HG03196 (cell line): ENCODE results near the gene SEMA4F.

Experiments used
- ATAC-seq: cut with Tn5 transposase; IDR thresholded peaks from one replicate; pipeline ENCODE4 v1.9.1; 2021; ENCODE audit not compliant: unreplicated experiment

The SEMA4F gene

DNA sequence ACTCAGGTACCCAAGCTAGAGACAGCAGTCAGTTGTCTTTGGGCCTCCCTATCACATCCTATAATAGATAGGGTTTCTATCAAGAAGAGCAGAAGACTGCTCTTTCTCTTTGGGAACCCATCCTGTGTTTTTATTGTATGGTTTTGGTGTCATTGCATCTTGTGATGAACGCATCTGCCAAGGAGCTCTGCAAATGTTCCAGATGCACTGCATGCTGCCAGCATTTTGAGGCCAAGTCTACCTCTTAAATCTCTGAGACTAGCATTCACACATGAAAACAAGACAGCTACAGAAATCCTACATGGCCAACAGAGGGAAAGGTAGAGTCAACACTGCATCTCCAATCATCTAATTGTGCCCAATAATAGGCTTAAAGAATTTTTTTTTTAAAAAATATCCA lies 14.0 kb downstream of the SEMA4F start:
- no peak for ATAC-seq

- ATAC-seq, result no peak
Observed at GRCh38 chr2:74670263-74670662, 16.2 kb downstream of the SEMA4F start.

DNA sequence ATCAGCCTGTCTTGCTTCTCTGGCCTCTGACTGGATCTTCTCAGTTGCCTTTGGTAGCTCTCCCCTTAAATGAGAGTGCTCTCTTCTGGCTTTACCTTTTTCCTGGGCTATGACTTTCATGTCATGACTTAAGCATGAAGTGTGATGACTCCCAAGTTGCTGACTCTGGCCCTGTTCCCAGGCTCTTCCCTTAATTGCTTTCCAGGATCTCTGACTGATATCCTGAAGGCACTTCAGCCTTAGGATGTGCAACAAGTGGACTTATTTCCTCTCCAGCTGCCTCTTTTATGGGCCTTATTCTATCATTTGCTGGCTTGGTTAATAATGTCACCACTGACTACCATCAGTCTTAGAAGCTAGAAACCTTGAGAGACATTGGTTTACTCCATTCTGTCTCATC lies 17.4 kb downstream of the SEMA4F start:
- no peak for ATAC-seq

GRCh38 chr2:74673826-74674528 lies 19.9 kb downstream of the SEMA4F start:
- ATAC-seq, result no peak

DNA sequence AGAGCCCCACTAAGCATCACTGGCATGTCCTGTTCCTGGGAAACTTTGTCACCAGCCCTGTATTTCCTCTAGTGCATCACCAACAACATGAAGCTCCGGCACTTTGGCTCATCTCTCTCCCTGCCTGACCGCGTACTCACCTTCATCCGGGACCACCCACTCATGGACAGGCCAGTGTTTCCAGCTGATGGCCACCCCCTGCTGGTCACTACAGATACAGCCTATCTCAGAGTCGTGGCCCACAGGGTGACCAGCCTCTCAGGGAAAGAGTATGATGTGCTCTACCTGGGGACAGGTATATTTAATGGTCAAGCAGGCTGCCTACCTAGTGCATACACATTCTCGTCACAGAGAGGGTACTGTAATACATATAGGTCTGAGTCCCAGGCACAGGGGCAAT lies 21.0 kb downstream of the SEMA4F start:
- no peak for ATAC-seq

- ATAC-seq, result no peak
Observed at GRCh38 chr2:74676331-74676730, 22.3 kb downstream of the SEMA4F start.

DNA sequence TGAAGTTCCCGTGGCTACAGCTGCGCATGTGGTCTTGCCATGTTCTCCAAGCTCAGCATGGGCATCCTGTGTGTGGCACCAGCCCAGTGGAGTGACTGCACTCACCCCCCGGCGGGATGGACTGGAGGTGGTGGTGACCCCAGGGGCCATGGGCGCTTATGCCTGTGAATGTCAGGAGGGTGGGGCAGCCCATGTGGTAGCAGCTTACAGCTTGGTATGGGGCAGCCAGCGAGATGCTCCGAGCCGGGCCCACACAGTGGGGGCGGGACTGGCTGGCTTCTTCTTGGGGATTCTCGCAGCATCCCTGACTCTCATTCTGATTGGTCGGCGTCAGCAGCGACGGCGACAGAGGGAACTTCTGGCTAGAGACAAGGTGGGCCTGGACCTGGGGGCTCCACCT lies 25.6 kb downstream of the SEMA4F start:
- no peak for ATAC-seq

GRCh38 chr2:74682501-74682900 lies 28.5 kb downstream of the SEMA4F start:
- ATAC-seq, result no peak

- ATAC-seq, result no peak
Observed at GRCh38 chr2:74685408-74685807, 31.4 kb downstream of the SEMA4F start.

- no peak for ATAC-seq
Observed at GRCh38 chr2:74688881-74689280, 34.8 kb downstream of the SEMA4F start.

DNA sequence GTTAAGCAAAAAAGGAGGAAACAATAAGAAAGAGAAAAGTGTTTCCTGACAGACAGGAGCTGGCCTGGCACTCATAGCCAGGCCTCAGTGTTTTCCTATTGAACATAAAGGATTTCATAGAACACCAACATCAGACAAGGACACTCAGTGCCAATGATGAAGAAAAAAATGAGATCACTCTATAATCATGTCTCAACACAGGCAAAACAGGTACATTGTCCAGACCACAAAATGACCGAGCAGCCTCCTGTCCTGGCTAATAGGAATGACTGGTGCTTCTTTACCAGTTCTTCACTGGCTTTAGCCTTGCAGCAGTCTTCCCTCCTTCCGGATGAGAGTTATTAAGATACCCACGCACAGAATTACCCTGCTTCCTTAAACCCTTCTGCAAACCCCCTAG lies 35.6 kb downstream of the SEMA4F start:
- ATAC-seq, result no peak

- no peak for ATAC-seq
Observed at GRCh38 chr2:74690571-74690970, 36.5 kb downstream of the SEMA4F start.

DNA sequence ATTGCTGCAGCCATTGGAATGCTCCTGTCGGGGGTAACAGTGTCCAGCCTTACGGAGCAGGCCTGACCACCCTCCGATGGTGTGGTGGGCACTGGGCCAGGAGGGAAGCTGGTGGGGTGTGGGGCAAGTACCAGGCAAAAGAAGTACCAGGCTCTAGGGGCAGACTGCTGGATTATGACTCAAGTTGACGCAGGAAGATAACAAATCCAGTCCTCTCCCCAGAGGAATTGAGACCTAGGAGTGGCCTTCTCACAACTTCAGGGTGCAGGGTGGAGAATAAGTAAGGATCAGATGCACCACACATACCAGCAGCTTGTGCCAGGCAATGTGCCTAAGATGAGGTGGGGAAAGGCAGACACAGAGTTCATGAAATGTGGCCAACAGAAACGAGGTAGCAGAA lies 37.9 kb downstream of the SEMA4F start:
- ATAC-seq, result no peak

- ATAC-seq, result no peak
Observed at GRCh38 chr2:74693213-74693612, 39.2 kb downstream of the SEMA4F start.

- no peak for ATAC-seq
Observed at GRCh38 chr2:74693668-74694067, 39.6 kb downstream of the SEMA4F start.

GRCh38 chr2:74694281-74694680 lies 40.2 kb downstream of the SEMA4F start:
- no peak for ATAC-seq

DNA sequence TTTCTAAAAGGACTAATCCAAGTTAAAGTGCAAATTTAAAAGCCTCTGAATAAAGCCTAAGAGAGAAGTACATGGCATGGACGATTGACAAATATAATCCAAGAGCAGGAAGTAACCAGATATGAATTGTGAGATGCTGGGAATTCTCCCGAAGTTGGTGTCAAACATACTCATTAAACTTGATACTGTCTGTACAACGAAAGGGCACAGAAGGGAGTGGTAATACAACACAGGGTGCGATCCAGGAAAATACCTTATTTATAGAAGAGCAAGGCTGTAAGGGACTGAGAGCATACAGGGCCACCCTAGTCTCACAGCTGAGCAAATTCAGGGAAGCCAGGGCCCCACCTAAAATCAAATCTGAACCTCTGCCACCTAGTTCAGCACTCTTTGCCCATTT lies 41.6 kb downstream of the SEMA4F start:
- no peak for ATAC-seq

DNA sequence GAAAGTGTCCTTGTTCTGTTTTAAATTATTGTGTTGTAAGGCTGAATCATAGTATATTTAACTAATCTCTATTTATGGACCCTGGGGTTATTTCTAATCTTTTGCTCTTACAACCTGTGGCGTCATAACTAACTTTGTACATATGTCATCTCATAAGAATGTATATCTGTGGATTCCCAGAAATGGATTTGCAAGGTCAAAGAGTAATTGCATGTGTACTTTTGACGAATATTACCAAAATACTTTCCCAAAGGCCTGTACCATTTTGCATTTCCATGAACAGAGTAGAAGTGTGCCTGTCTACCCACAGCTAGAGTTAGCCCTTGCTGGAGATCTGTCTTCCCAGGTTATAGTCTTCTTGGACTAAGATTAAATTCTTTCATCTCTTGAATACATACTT lies 42.8 kb downstream of the SEMA4F start:
- no peak for ATAC-seq

- ATAC-seq, result no peak
Observed at GRCh38 chr2:74700643-74701372, 46.8 kb downstream of the SEMA4F start.

DNA sequence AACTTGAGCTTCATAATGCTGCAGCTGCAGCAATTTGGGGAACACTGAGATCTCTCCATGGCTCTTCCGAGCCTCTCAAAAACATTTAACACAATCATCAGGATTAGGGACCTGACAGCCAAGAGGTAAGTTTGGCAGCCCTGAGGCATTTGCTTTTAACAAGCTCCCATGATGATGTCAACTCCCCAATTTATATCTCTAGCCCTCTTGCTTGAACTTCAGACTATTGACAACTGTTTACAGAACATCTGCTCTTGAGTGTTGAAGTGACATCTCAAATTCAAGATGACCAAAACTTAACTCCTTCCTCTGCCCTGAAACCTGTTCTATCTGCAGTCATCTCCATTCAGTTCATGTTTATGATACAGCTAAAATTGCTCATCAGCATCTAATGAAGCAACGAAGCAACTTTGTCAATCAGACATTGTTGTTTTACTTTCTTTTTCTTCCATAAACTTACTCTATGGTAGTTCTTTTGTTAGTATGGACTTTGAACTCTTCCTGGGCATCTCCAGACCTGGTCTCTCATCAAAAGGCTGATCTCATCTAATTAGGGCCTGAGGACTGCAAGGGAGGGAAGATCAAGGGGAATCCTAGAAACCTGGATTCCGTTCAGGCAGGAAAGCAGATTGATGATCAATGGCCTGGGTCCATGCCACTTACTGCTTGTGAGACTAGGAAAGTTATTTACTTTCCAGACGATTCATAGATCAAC lies 48.1 kb downstream of the SEMA4F start:
- ATAC-seq, result no peak

- no peak for ATAC-seq
Observed at GRCh38 chr2:74703373-74703772, 49.3 kb downstream of the SEMA4F start.

GRCh38 chr2:74704216-74704615 lies 50.2 kb downstream of the SEMA4F start:
- no peak for ATAC-seq
